Caco-2 (cell line): ENCODE results near the gene MAST3. TPM values are rescaled to one million over a fixed set of nuclear protein-coding genes. Genes with fewer than 3 reads are reported as not detected.
A peak's percentile ranks its signal among the peaks of the same experiment; 100 is the strongest.

ENCODE experiments used
- BruUV-seq: library from RNA; stranded (reverse); fragments of 400-500 nt; replicated peaks from 2 replicates; lab custom pipeline; 2021; lab: Mats Ljungman, UMichigan
- CTCF ChIA-PET: fragments of 300-600 bp; sonication (Branson Sonifier 250); formaldehyde crosslinking; loops from one replicate; lab custom pipeline; 2022; ENCODE audit warnings: antibody characterized with exemption; lab: Charles Lee
- POLR2A ChIA-PET: fragments of 300-600 bp; sonication (Branson Sonifier 250); formaldehyde crosslinking; loops from one replicate; lab custom pipeline; 2022; ENCODE audit warnings: antibody characterized with exemption; lab: Charles Lee
- DNase-seq, 2 experiments: peaks; one replicate each; pipeline versions ENCODE4 v3.0.0 to v3.0.0-alpha.2; 2020 to 2022
- H3K27me3 ChIP-seq: replicated peaks from 2 replicates; pipeline ENCODE4 v1.6.0; 2011; ENCODE audit warnings: low read length; ENCODE audit not compliant: control insufficient read depth, insufficient read depth
- H3K36me3 ChIP-seq: 2 replicates; pipeline ENCODE4 v1.5.1; 2011; ENCODE audit warnings: low read length; ENCODE audit not compliant: control insufficient read depth, insufficient read depth
- H3K4me1 ChIP-seq: fragments of 250-450 bp; sonication (Bioruptor Pico); 2 replicates; pipeline ENCODE4 v1.5.1; 2020; ENCODE audit warnings: mild to moderate bottlenecking
- H3K4me3 ChIP-seq: 2 replicates; pipeline ENCODE4 v1.5.1; 2011; ENCODE audit warnings: low read depth, mild to moderate bottlenecking, control low read depth, low read length
- H3K9me3 ChIP-seq: fragments of 250-450 bp; sonication (Bioruptor Pico); 2 replicates; pipeline ENCODE4 v1.5.1; 2020; ENCODE audit warnings: mild to moderate bottlenecking, moderate library complexity
- H3K27ac Mint-ChIP-seq: one replicate; pipeline ENCODE4 v1.8.0; 2022; ENCODE audit warnings: mixed read lengths; ENCODE audit not compliant: unreplicated experiment
- H3K27me3 Mint-ChIP-seq: one replicate; pipeline ENCODE4 v1.8.0; 2022; ENCODE audit warnings: mixed read lengths; ENCODE audit not compliant: insufficient read depth, unreplicated experiment
- H3K36me3 Mint-ChIP-seq: one replicate; pipeline ENCODE4 v1.8.0; 2022; ENCODE audit warnings: mild to moderate bottlenecking, mixed read lengths; ENCODE audit not compliant: insufficient read depth, unreplicated experiment
- H3K4me1 Mint-ChIP-seq: one replicate; pipeline ENCODE4 v1.8.0; 2022; ENCODE audit warnings: low read depth, mixed read lengths; ENCODE audit not compliant: unreplicated experiment
- H3K4me3 Mint-ChIP-seq: one replicate; pipeline ENCODE4 v1.8.0; 2022; ENCODE audit warnings: mild to moderate bottlenecking, moderate library complexity, mixed read lengths; ENCODE audit not compliant: unreplicated experiment
- H3K9me3 Mint-ChIP-seq: one replicate; pipeline ENCODE4 v1.8.0; 2022; ENCODE audit warnings: mixed read lengths; ENCODE audit not compliant: unreplicated experiment
- CTCF ChIP-seq, 2 experiments: fragments of 200-600 bp in 1 of 2; IDR thresholded peaks; 1 replicate in 1 of 2; 2 replicates in 1 of 2; pipeline versions ENCODE4 v1.5.1 to v1.8.0; 2011 to 2022; ENCODE audit warnings: antibody characterized with exemption in 1 of 2, control low read depth in 1 of 2, inconsistent platforms in 1 of 2, low read depth in 1 of 2, low read length in 1 of 2, mild to moderate bottlenecking in 1 of 2, moderate library complexity in 1 of 2; ENCODE audit not compliant: insufficient read depth in 1 of 2, severe bottlenecking in 1 of 2, unreplicated experiment in 1 of 2
- intact Hi-C: fragments of 100-400 bp; cut with micrococcal nuclease; formaldehyde crosslinking; loops from one replicate; pipeline ENCODE4 v1.10.0; 2022; ENCODE audit not compliant: unreplicated experiment
- total RNA-seq: library from RNA; stranded (reverse); gene quantifications from 2 replicates; pipeline ENCODE4 v1.2.3, GENCODE V29; 2022

MAST3 gene
- total RNA-seq, 1 experiment from 2014 or later: 8.2 TPM

- no peak overlapping the region for H3K4me3 Mint-ChIP-seq
- Histone ChIP-seq H3K36me3 (no peaks in the 10 kb centered on the region; the same call in 1 of the 2 replicates), H3K4me1 (peaks cover 9% of the 10 kb centered on the region; the same call in 1 of the 2 replicates), H3K4me3 (no peak overlapping the region), H3K9me3 (no peaks in the 10 kb centered on the region), H3K27me3 (no peaks in the 10 kb centered on the region)
- no peak overlapping the region for H3K27ac Mint-ChIP-seq
- no peak for DNase-seq
- ChIA-PET CTCF (no interaction called here), POLR2A (no interaction called here)
- TF ChIP-seq CTCF (IDR thresholded peaks at IDR 0.05; ENCODE audit: insufficient read depth in 1 of 2, low read depth in 1 of 2, low read length in 1 of 2, severe bottlenecking in 1 of 2, unreplicated experiment in 1 of 2): no peak
- H3K27me3 Mint-ChIP-seq: no peaks in the 10 kb centered on the region
- intact Hi-C loops: no loop called here
- peaks cover 4% of the 10 kb centered on the region for H3K36me3 Mint-ChIP-seq
- H3K4me1 Mint-ChIP-seq: no peaks in the 10 kb centered on the region
- no TSS peak for BruUV-seq
- no peaks in the 10 kb centered on the region for H3K9me3 Mint-ChIP-seq
These were observed 1.3 kb upstream of the MAST3 start for GRCh38 chr19:18096258-18096657.

GRCh38 chr19:18097993-18098890, 664 bp downstream of the MAST3 start:
- DNase-seq: no peak
- H3K27ac Mint-ChIP-seq: no peak overlapping the region
- H3K4me3 Mint-ChIP-seq: peak overlapping the region; percentile 67
- Histone ChIP-seq H3K36me3 (no peaks in the 10 kb centered on the region; the same call in 1 of the 2 replicates), H3K27me3 (no peaks in the 10 kb centered on the region), H3K9me3 (no peaks in the 10 kb centered on the region), H3K4me3 (peak overlapping the region; percentile 51), H3K4me1 (peaks cover 9% of the 10 kb centered on the region; the same call in 1 of the 2 replicates)
- POLR2A ChIA-PET: interaction anchor here (0.6 kb wide), 1 partner anchor 239 kb away, joined by 7 read pairs; no protein-coding TSS in a partner anchor
- CTCF ChIA-PET: no interaction called here
- no peaks in the 10 kb centered on the region for H3K4me1 Mint-ChIP-seq
- no TSS peak for BruUV-seq
- no peaks in the 10 kb centered on the region for H3K27me3 Mint-ChIP-seq
- no peaks in the 10 kb centered on the region for H3K9me3 Mint-ChIP-seq
- peaks cover 4% of the 10 kb centered on the region for H3K36me3 Mint-ChIP-seq
- intact Hi-C loops: no loop called here
- no peak for TF ChIP-seq CTCF (IDR thresholded peaks at IDR 0.05; ENCODE audit: insufficient read depth in 1 of 2, low read depth in 1 of 2, low read length in 1 of 2, severe bottlenecking in 1 of 2, unreplicated experiment in 1 of 2)

GRCh38 chr19:18098891-18099622, 1.5 kb downstream of the MAST3 start:
- Histone ChIP-seq H3K4me1 (0 out of 2 replicates have a peak, but pooled peaks cover 5% of the 10 kb centered on the region), H3K9me3 (no peaks in the 10 kb centered on the region), H3K36me3 (no peaks in the 10 kb centered on the region; the same call in 1 of the 2 replicates), H3K27me3 (no peaks in the 10 kb centered on the region), H3K4me3 (no peak overlapping the region)
- no peaks in the 10 kb centered on the region for H3K4me1 Mint-ChIP-seq
- intact Hi-C loops: no loop called here
- no peak for TF ChIP-seq CTCF (IDR thresholded peaks at IDR 0.05; ENCODE audit: insufficient read depth in 1 of 2, low read depth in 1 of 2, low read length in 1 of 2, severe bottlenecking in 1 of 2, unreplicated experiment in 1 of 2)
- DNase-seq: no peak
- H3K9me3 Mint-ChIP-seq: no peaks in the 10 kb centered on the region
- CTCF ChIA-PET: no interaction called here
- H3K27me3 Mint-ChIP-seq: no peaks in the 10 kb centered on the region
- POLR2A ChIA-PET: interaction anchor here (0.6 kb wide), 1 partner anchor 130 kb away, joined by 3 read pairs; no protein-coding TSS in a partner anchor
- peaks cover 4% of the 10 kb centered on the region for H3K36me3 Mint-ChIP-seq
- H3K27ac Mint-ChIP-seq: no peak overlapping the region
- no TSS peak for BruUV-seq
- no peak overlapping the region for H3K4me3 Mint-ChIP-seq
